ENCODE measurements around the gene PLBD1. TPM values are rescaled to one million over a fixed set of nuclear protein-coding genes. Genes with fewer than 3 reads are reported as not detected.

PLBD1 gene
- total RNA-seq, 4 donors from 2014 or later, result 4.1 to 18.7 (median 6.6) TPM

DNA sequence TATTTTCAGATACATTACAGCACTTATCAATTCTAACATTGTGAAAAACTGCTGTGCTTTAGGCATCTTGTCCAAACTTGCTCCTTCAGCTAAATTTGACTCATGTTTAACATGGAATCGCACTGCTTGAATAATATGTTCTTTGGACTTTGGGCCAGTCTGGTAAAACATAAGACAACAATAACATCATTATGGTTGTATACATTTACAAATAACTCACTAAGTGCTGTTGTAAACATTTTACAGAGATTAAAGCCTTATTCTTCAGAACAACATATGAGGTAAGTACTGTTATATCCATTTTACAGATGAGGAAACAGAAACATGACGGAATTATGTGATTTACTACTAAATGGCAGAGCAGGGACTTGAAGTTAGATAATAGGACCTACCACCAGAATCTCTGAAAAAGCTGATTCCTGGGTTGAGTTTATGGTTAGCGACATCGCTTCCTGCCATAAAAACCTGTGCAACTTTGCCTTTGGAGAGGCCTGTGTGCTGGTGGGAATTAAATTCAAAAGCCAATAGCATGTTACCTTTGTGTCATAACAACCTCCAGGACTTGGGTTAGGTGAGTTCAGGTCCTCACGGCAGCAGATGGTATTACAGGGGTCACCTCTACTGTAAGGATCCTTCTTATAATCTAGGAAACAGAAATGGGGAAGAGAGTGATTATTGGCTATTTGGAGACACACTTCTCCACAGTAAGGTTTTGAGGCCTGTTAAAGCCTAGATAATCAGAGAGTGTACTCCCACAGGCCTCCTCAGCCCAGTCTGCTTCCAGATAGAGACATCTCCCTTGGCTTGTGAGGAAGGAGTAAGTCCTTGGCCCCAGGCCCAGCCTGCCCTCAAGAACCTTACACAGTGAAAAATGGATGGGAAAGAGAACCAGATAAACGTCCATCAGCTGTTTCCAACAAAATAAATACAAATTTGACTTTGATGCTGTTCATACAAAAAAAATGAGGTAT lies 61.8 kb downstream of the PLBD1 start:
- Histone ChIP-seq H3K9me3 (no peaks in the 10 kb centered on the region), H3K36me3 (peaks cover under 1 to 37% (median 15%) of the 10 kb centered on the region in 4 donors), H3K27ac (replicated peaks in 1 of 4) (no peak overlapping the region), H3K27me3 (no peaks in the 10 kb centered on the region), H3K4me1 (no peaks in the 10 kb centered on the region), H3K4me3 (no peak overlapping the region)
- intact Hi-C loops (cut with DNase I), result no loop called here
- WGBS, result 93% methylated on average over 6 of the region's 6 CpGs
- DNase-seq (ENCODE audit: extremely low spot score), result no peak
- no peak for TF ChIP-seq POLR2AphosphoS5 (IDR thresholded peaks at IDR 0.05)
- no peak for TF ChIP-seq CTCF (IDR thresholded peaks at IDR 0.05)
- TF ChIP-seq POLR2A (IDR thresholded peaks at IDR 0.05; ENCODE audit: low read depth), result no peak
- TF ChIP-seq EP300 (IDR thresholded peaks at IDR 0.05), result no peak

DNA sequence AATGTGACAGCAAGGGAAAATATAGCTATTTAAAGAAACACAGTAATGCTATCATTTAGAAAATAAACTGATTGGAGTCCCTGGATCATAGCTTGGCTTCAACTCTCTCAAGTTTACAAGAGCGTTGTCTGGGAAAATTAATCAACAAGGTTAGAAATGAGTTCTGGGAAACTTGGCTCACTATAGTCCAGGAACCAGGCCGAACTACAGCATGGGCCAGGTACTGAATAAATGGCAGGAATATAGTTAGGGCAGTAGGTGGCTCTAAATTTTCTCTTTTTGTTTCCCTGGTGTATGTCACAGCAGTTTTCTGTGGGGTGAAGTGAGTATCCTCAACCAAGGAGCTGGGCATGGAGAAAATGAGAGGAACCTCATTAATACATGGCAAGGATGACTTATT lies 72.4 kb downstream of the PLBD1 start:
- TF ChIP-seq POLR2AphosphoS5 (IDR thresholded peaks at IDR 0.05) (no peak), EP300 (IDR thresholded peaks at IDR 0.05) (no peak), CTCF (IDR thresholded peaks at IDR 0.05) (no peak), POLR2A (IDR thresholded peaks at IDR 0.05; ENCODE audit: low read depth) (no peak)
- H3K27ac ChIP-seq (replicated peaks in 1 of 4), result no peak overlapping the region
- H3K4me1 ChIP-seq, result no peaks in the 10 kb centered on the region
- no peaks in the 10 kb centered on the region for H3K9me3 ChIP-seq
- no peaks in the 10 kb centered on the region for H3K27me3 ChIP-seq
- DNase-seq (ENCODE audit: extremely low spot score), result no peak
- H3K4me3 ChIP-seq, result no peak overlapping the region
- 83% methylated on average over 2 of the region's 2 CpGs for WGBS
- H3K36me3 ChIP-seq, result peaks cover 31 to 92% (median 72%) of the 10 kb centered on the region in 4 donors
- intact Hi-C loops (cut with DNase I), result no loop called here

DNA sequence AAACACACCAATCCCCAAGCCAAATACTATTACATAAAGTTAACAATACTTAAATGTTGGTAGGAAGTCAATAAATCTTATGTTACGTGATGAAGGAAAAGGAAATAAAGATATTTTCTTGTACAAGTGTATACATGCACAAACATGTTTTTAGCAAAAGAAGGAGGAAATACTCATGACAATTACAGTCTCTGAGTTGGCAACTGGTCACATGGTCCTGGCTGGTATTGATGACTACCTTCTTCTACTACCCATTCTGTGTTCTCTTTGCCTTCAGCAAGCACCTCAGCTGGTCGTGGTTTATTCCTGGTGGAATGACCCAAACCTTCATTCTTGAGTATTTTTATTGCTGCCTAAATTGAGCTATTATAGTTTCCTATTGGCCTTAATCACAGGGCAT lies 84.8 kb downstream of the PLBD1 start:
- no peak overlapping the region for H3K27ac ChIP-seq (replicated peaks in 1 of 4)
- TF ChIP-seq POLR2AphosphoS5 (IDR thresholded peaks at IDR 0.05) (no peak), CTCF (IDR thresholded peaks at IDR 0.05) (no peak), EP300 (IDR thresholded peaks at IDR 0.05) (no peak), POLR2A (IDR thresholded peaks at IDR 0.05; ENCODE audit: low read depth) (no peak)
- no peak for DNase-seq (ENCODE audit: extremely low spot score)
- 94% methylated on average over 2 of the region's 2 CpGs for WGBS
- H3K4me3 ChIP-seq, result no peak overlapping the region
- intact Hi-C loops (cut with DNase I), result no loop called here
- H3K27me3 ChIP-seq, result no peaks in the 10 kb centered on the region
- H3K9me3 ChIP-seq, result no peaks in the 10 kb centered on the region
- H3K36me3 ChIP-seq, result peaks cover 57 to 98% (median 84%) of the 10 kb centered on the region in 4 donors
- no peaks in the 10 kb centered on the region for H3K4me1 ChIP-seq

- no peaks in the 10 kb centered on the region for H3K9me3 ChIP-seq
- H3K4me3 ChIP-seq, result no peak overlapping the region
- no peak for DNase-seq (ENCODE audit: extremely low spot score)
- intact Hi-C loops (cut with DNase I), result no loop called here
- TF ChIP-seq POLR2AphosphoS5 (IDR thresholded peaks at IDR 0.05) (no peak), EP300 (IDR thresholded peaks at IDR 0.05) (no peak), CTCF (IDR thresholded peaks at IDR 0.05) (no peak), POLR2A (IDR thresholded peaks at IDR 0.05; ENCODE audit: low read depth) (no peak)
- no peak overlapping the region for H3K27ac ChIP-seq (replicated peaks in 1 of 4)
- peaks cover 57 to 98% (median 79%) of the 10 kb centered on the region in 4 donors for H3K36me3 ChIP-seq
- H3K27me3 ChIP-seq, result no peaks in the 10 kb centered on the region
- H3K4me1 ChIP-seq, result no peaks in the 10 kb centered on the region
- WGBS, result 100% methylated on average over 1 of the region's 1 CpG
Measured at GRCh38 chr12:14482361-14482760, 85.3 kb downstream of the PLBD1 start.
